HCT116 (cell line): ENCODE results near the gene MTHFSD. TPM values are rescaled to one million over a fixed set of nuclear protein-coding genes. Genes with fewer than 3 reads are reported as not detected.

Experiments used
- ATAC-seq: fragments of 200-7000 bp; cut with Tn5 transposase; 2 replicates; pipeline ENCODE4 v1.9.1; 2020; ENCODE audit warnings: mild to moderate bottlenecking, moderate library complexity
- BruUV-seq: library from RNA; stranded (reverse); fragments of 400-500 nt; replicated peaks from 2 replicates; lab custom pipeline; 2021; lab: Mats Ljungman, UMichigan
- CTCF ChIA-PET: fragments of 300-600 bp; sonication (Branson Sonifier 250); formaldehyde crosslinking; loops from one replicate; lab custom pipeline; 2021; ENCODE audit warnings: antibody characterized with exemption; lab: Charles Lee
- POLR2A ChIA-PET: fragments of 300-600, 350-600 bp; sonication (Branson Sonifier 250); formaldehyde crosslinking; loops from one replicate; lab custom pipeline; 2021; ENCODE audit warnings: antibody characterized with exemption; lab: Charles Lee
- RAD21 ChIA-PET, 2 experiments: fragments of 300-600 bp; sonication (Branson Sonifier 250); formaldehyde crosslinking; loops; one replicate each; lab custom pipeline; 2023; ENCODE audit warnings: low total read pairs in 2 of 2; ENCODE audit not compliant: uncharacterized antibody in 2 of 2, unreplicated experiment in 2 of 2, low non-redundant PET in 1 of 2; lab: Charles Lee
- DNase-seq: peaks from one replicate; pipeline ENCODE4 v3.0.0-alpha.2; 2010; ENCODE audit warnings: low read depth, low spot score
- H2AFZ ChIP-seq: fragments of 200-600 bp; shearing (Covaris generic), sonication (generic); 2 replicates; pipeline ENCODE4 v1.6.1; 2017; ENCODE audit warnings: low read depth, mixed run types, mixed read lengths, antibody characterized with exemption, low read length; ENCODE audit not compliant: poor library complexity, severe bottlenecking
- H3K27ac ChIP-seq: 2 replicates; pipeline ENCODE4 v1.5.1; 2012; ENCODE audit warnings: low read depth, low read length
- H3K27me3 ChIP-seq: fragments of 200-600 bp; sonication (generic); 2 replicates; pipeline ENCODE4 v1.6.1; 2016; ENCODE audit warnings: mixed run types, low read length, mixed read lengths; ENCODE audit not compliant: insufficient read depth
- H3K36me3 ChIP-seq, 2 experiments: fragments of 200-500 bp in 1 of 2; fragments of 200-600 bp in 1 of 2; sonication (Bioruptor generic) in 1 of 2; sonication (generic) in 1 of 2; 2 replicates each; pipeline versions ENCODE4 v1.5.1 to v1.6.1; 2014 to 2016; ENCODE audit warnings: low read length in 2 of 2, inconsistent platforms in 1 of 2, mixed read lengths in 1 of 2, mixed run types in 1 of 2; ENCODE audit not compliant: insufficient read depth in 2 of 2, control insufficient read depth in 1 of 2
- H3K4me1 ChIP-seq, 2 experiments: fragments of 200-600 bp in 1 of 2; sonication (generic) in 1 of 2; 2 replicates each; pipeline versions ENCODE4 v1.5.1 to v1.6.1; 2012 to 2017; ENCODE audit warnings: low read length in 2 of 2, inconsistent platforms in 1 of 2, mild to moderate bottlenecking in 1 of 2, mixed read lengths in 1 of 2, mixed run types in 1 of 2, moderate library complexity in 1 of 2; ENCODE audit not compliant: insufficient read depth in 2 of 2, control insufficient read depth in 1 of 2
- H3K4me2 ChIP-seq: fragments of 200-600 bp; sonication (generic); 2 replicates; pipeline ENCODE4 v1.6.1; 2017; ENCODE audit warnings: mixed run types, low read length, mixed read lengths
- H3K4me3 ChIP-seq, 2 experiments: fragments of 200-600 bp in 1 of 2; sonication (generic) in 1 of 2; replicated peaks in 1 of 2; 2 replicates each; pipeline ENCODE4 v1.5.1; 2011 to 2016; ENCODE audit warnings: low read length in 2 of 2, control low read depth in 1 of 2, low read depth in 1 of 2, mild to moderate bottlenecking in 1 of 2, mixed read lengths in 1 of 2, mixed run types in 1 of 2
- H3K79me2 ChIP-seq: fragments of 200-600 bp; sonication (generic); 2 replicates; pipeline ENCODE4 v1.6.1; 2017; ENCODE audit warnings: mild to moderate bottlenecking, mixed run types, low read length, moderate library complexity, mixed read lengths; ENCODE audit not compliant: insufficient read depth
- H3K9ac ChIP-seq: fragments of 200-600 bp; sonication (generic); 2 replicates; pipeline ENCODE4 v1.6.1; 2016; ENCODE audit warnings: low read length, mixed read lengths
- H3K9me2 ChIP-seq: fragments of 200-600 bp; sonication (generic), shearing (Covaris generic); 2 replicates; pipeline ENCODE4 v1.6.1; 2017; ENCODE audit warnings: mixed run types, mild to moderate bottlenecking, moderate library complexity; ENCODE audit not compliant: insufficient read depth
- H3K9me3 ChIP-seq, 2 experiments: fragments of 200-500 bp in 1 of 2; fragments of 200-600 bp in 1 of 2; sonication (Bioruptor generic) in 1 of 2; sonication (generic) in 1 of 2; 2 replicates each; pipeline ENCODE4 v1.6.1; 2014 to 2017; ENCODE audit warnings: low read length in 2 of 2, mixed read lengths in 2 of 2, inconsistent platforms in 1 of 2, low read depth in 1 of 2, mild to moderate bottlenecking in 1 of 2, mixed run types in 1 of 2, moderate library complexity in 1 of 2; ENCODE audit not compliant: control insufficient read depth in 1 of 2, insufficient read depth in 1 of 2
- H4K20me1 ChIP-seq: fragments of 200-600 bp; sonication (generic), shearing (Covaris generic); 2 replicates; pipeline ENCODE4 v1.6.1; 2017; ENCODE audit warnings: mixed run types, mild to moderate bottlenecking, moderate library complexity; ENCODE audit not compliant: insufficient read depth
- ATF3 ChIP-seq: IDR thresholded peaks from 2 replicates; pipeline ENCODE4 v1.6.1; 2012
- CBX3 ChIP-seq: IDR thresholded peaks from 2 replicates; pipeline ENCODE4 v1.6.1; 2012; ENCODE audit warnings: low read depth
- CEBPB ChIP-seq: IDR thresholded peaks from 2 replicates; pipeline ENCODE4 v1.6.1; 2012; ENCODE audit warnings: low read depth
- EZH2 ChIP-seq: fragments of 200-600 bp; sonication (generic); IDR thresholded peaks from 2 replicates; pipeline ENCODE4 v1.6.1; 2017; ENCODE audit warnings: antibody characterized with exemption, mixed run types
- EZH2phosphoT487 ChIP-seq: fragments of 200-600 bp; IDR thresholded peaks from 2 replicates; pipeline ENCODE4 v1.6.1; 2018; ENCODE audit warnings: antibody characterized with exemption, borderline replicate concordance
- JUND ChIP-seq: IDR thresholded peaks from 2 replicates; pipeline ENCODE4 v1.6.1; 2012
- RAD21 ChIP-seq: IDR thresholded peaks from 2 replicates; pipeline ENCODE4 v1.6.1; 2012; ENCODE audit warnings: low read depth, mild to moderate bottlenecking
- SIN3A ChIP-seq: IDR thresholded peaks from 2 replicates; pipeline ENCODE4 v1.6.1; 2012; ENCODE audit warnings: low read depth
- SP1 ChIP-seq: IDR thresholded peaks from 2 replicates; pipeline ENCODE4 v1.6.1; 2012; ENCODE audit warnings: low read depth
- SRF ChIP-seq: IDR thresholded peaks from 2 replicates; pipeline ENCODE4 v1.6.1; 2012; ENCODE audit warnings: low read depth
- TCF7L2 ChIP-seq: IDR thresholded peaks from 2 replicates; pipeline ENCODE4 v1.7.0; 2011; ENCODE audit warnings: borderline replicate concordance, inconsistent platforms; ENCODE audit not compliant: insufficient read depth, insufficient read length; ENCODE audit errors: extremely low read depth
- ZFX ChIP-seq: fragments of 450-650 bp; IDR thresholded peaks from 2 replicates; pipeline ENCODE4 v1.6.1; 2017
- ZNF274 ChIP-seq: fragments of 200-500 bp; sonication (Bioruptor generic); IDR thresholded peaks from 2 replicates; pipeline ENCODE4 v1.6.1; 2014; ENCODE audit warnings: mild to moderate bottlenecking, low read depth, low read length, inconsistent platforms
- intact Hi-C: fragments of 100-400 bp; cut with micrococcal nuclease; formaldehyde crosslinking; loops from 2 replicates; pipeline ENCODE4 v1.10.0; 2022
- total RNA-seq: library from RNA; stranded (reverse); gene quantifications from one replicate; pipeline ENCODE4 v1.2.1, GENCODE V29; 2021; ENCODE audit not compliant: unreplicated experiment

MTHFSD gene
- total RNA-seq, 1 experiment from 2014 or later, result 33.1 TPM

GRCh38 chr16:86547286-86547685, 7.7 kb downstream of the MTHFSD start:
- H3K9me3 ChIP-seq, result no peaks in the 10 kb centered on the region
- no peak overlapping the region for H2AFZ ChIP-seq
- TF ChIP-seq CBX3 (no peak), TCF7L2 (no peak), ATF3 (no peak), CEBPB (no peak), SP1 (no peak), ZNF274 (no peak), SIN3A (no peak), ZFX (no peak), JUND (no peak)
- intact Hi-C loops, result no loop called here
- peaks cover 25 to 43% of the 10 kb centered on the region in 2 experiments; a peak in 3 of 4 replicates for H3K36me3 ChIP-seq
- H3K79me2 ChIP-seq, result no peaks in the 10 kb centered on the region
- no peaks in the 10 kb centered on the region for H4K20me1 ChIP-seq
- CTCF ChIA-PET, result no interaction called here
- H3K9ac ChIP-seq, result no peak overlapping the region
- no peak overlapping the region for H3K4me2 ChIP-seq
- no peak for ATAC-seq
- H3K9me2 ChIP-seq, result no peaks in the 10 kb centered on the region
- POLR2A ChIA-PET, result no interaction called here
- no peak overlapping the region for H3K27ac ChIP-seq
- no peak overlapping the region for H3K4me3 ChIP-seq
- BruUV-seq, result no TSS peak
- no peak for DNase-seq
- RAD21 ChIA-PET, result no interaction called here
- no peaks in the 10 kb centered on the region for H3K4me1 ChIP-seq
- H3K27me3 ChIP-seq, result no peaks in the 10 kb centered on the region

- Histone ChIP-seq H3K9me2 (no peaks in the 10 kb centered on the region), H3K36me3 (peaks cover 27 to 39% of the 10 kb centered on the region in 2 experiments; a peak in 3 of 4 replicates), H3K79me2 (no peaks in the 10 kb centered on the region), H3K9me3 (no peaks in the 10 kb centered on the region), H3K27me3 (no peaks in the 10 kb centered on the region), H4K20me1 (no peaks in the 10 kb centered on the region), H3K27ac (no peak overlapping the region), H3K9ac (no peak overlapping the region), H2AFZ (no peak overlapping the region), H3K4me3 (no peak overlapping the region), H3K4me1 (no peaks in the 10 kb centered on the region), H3K4me2 (no peak overlapping the region)
- RAD21 ChIA-PET, result no interaction called here
- intact Hi-C loops, result no loop called here
- BruUV-seq, result no TSS peak
- POLR2A ChIA-PET, result no interaction called here
- CTCF ChIA-PET, result no interaction called here
- DNase-seq (no peak), ATAC-seq (no peak)
- no peak for TF ChIP-seq SRF
- no peak for TF ChIP-seq EZH2
- no peak for TF ChIP-seq RAD21
- TF ChIP-seq TCF7L2, result no peak
- no peak for TF ChIP-seq EZH2phosphoT487
These were observed 8.4 kb downstream of the MTHFSD start for GRCh38 chr16:86546638-86547013.
